GM21619 (cell line): ENCODE data around the gene NRG3.

Experiments used
- ATAC-seq: cut with Tn5 transposase; IDR thresholded peaks from one replicate; pipeline ENCODE4 v1.9.1; 2021; ENCODE audit not compliant: unreplicated experiment

The NRG3 gene

DNA sequence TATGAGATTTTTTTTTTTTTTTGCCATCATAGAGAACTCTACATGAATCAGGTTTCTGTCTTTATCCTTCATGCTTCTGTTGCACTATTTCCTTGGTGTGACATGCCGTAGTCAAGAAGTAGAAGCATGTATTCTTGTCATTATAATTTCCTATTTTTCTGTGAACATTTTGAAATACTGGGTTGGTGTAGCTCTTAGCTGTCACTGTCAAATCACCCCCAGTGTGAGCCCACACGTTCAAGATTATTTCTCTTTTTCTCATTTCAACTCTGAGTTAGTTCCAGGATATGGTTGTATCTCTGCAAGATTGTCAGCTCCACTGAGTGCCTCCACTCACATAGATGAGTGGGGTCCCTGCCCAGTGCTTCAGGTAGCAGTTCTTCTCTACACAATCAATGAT is 209.5 kb downstream of the NRG3 start:
- no peak for ATAC-seq

DNA sequence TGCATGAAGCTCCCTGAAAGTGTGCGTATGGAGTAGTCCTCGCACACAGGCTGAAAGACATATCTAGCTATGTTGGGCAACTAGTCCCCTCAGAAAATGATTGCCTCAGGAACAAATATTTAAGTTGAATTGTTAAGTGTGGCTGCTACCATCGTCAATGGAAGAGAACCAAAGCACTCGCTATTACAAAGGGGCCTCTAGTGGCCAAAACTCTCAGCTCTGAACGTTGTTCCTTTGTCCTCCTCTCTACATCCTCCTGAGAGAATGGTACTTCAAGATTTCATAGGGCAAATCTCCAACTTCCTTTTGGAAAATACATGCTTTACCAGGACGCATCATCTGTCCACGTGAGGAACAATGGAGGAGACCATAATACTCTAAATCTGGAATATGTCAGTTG is 209.9 kb downstream of the NRG3 start:
- no peak for ATAC-seq

DNA sequence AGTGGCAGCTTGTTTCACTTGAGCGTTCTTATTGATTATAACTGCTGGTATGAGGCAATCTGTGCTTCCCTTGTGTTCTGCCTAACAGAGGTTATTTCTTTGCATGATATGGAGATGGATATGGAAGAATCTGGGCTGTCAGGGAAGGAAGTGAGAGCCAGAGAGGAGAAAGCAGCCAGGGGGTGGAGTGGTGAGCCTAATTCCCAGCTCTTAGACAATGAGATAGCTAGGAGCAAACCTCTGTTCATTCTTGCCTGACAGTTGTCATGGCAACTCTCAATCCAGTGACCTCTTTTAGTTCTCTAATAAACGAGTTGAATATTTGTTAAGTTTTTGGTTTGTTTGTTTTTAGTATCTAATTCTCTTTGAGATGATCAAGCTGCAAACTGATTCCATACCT is 214.3 kb downstream of the NRG3 start:
- no peak for ATAC-seq

DNA sequence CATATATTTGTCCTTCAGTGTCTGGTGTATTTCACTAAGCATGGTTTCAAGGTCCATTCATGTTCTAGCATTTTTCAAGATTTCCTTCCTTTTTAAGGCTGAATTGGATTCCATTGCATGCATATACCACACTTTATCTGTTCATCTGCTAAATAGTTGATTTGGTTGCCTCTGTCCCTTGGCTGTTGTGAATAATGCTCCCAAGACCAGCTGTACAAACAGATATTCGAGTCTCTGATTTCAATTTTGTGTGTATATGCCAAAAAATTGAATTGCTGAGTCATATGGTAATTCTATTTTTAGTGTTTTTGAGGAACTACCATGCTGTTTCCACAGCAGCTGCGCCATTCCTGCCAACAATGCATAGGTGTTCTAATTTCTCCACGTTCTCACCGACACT is 216.4 kb downstream of the NRG3 start:
- ATAC-seq: no peak

DNA sequence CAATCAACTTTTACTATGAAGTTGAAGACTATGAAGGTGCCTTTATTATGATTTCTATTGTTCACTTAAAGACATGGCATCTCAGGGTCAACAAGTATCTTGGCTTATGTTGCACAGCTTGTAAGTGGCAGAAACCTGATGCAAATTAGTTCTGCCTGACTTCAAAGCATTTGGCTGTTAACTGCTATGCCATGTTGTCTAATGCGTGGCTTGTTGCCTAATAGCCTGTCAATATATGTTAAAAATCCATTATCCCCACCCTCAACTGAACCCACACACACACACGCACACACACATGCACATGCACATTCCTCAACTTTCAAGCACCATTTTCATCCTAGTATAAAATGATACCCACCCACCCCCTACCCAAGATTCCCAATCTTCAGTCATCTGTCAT is 217.1 kb downstream of the NRG3 start:
- ATAC-seq: no peak

DNA sequence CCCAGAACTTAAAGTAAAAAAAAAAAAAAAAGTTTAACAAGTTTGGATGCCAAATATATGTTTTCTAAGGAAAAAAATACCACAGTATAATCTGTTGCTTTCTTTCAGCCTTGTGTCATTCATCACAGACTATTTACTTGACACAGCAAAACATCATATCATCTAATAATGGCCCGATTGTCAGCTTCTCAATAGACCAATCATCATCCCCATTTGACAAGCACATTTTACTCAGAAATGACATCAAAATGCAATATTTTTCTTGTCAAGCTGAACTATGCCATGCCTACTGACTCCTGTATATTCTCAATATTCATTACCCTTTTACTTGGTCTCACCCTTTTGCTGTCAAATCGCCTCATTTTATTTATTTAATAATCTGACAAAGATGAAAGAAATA is 249.7 kb downstream of the NRG3 start:
- ATAC-seq: no peak

DNA sequence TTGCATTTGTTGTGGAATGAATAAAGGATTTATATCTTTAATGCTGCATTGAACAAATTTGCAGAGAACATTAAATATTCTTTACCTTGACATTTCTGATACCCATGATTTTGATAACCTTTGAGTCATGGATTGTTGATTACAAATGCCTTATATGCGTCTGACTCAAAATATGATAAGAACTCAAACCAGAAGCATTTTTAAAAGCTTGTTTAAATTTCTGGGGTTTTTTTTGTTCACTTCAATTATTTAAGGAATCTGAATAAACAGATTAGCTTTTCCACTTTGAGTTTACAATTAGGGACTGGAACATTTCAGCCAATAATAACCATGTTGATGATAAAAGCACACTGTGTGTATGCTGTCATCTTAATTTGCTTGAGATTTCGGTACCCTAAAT is 253.5 kb downstream of the NRG3 start:
- no peak for ATAC-seq

DNA sequence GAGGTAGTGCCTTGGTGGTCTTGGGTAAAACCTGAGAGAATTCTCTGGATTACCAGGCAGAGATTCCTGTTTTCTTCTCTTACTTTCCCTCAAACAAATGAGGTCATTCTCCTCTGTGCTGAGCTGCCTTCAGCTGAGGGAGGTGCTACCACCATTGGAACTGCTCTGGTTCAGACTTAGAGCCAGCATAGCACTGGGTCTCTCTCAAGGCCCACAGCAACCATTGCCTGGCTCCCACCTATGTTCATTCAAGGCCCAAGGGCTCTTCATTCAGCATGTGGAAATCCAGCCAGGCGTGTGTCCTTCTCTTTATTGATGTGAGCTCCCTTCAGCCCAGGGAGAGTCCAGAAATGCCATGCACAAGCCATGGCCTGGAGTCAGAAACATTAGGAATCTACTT is 261.1 kb downstream of the NRG3 start:
- no peak for ATAC-seq

DNA sequence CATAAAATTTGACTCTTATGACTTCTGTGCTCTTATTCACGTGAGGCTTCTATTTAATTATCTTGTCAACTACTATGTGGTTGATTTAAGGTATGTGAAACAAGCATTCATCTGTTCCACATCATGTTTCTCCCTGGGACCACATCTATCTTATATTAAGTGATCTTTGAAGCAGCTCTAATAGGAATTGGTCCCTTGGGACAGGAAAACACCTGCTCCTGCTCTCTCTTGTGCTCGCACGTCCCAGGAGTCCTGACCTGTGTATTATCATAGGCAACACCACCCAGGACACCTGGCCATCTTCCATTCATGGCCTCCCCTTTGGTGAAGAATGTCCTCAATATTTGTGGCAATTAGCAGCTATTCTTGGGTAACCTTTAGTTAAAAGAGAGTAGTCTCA is 269.2 kb downstream of the NRG3 start:
- no peak for ATAC-seq

DNA sequence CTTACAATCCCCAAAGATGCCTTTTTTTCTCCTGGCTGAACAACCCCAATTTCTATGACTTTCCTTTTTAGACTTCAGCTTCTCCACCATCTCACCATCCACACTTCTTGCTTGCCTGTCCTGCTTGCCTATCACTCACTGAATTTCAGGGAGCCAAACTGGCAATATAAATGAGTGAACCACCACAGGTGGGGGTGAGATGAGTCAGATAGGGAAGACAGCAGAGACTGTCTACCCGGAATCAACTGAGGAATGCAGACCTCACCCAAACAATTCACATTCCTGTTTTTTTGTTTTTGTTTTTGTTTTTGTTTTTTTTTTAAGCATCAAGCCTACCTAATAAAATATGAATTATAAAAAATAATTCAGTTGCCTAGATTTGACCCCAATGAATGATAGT is 273.8 kb downstream of the NRG3 start:
- ATAC-seq: no peak

DNA sequence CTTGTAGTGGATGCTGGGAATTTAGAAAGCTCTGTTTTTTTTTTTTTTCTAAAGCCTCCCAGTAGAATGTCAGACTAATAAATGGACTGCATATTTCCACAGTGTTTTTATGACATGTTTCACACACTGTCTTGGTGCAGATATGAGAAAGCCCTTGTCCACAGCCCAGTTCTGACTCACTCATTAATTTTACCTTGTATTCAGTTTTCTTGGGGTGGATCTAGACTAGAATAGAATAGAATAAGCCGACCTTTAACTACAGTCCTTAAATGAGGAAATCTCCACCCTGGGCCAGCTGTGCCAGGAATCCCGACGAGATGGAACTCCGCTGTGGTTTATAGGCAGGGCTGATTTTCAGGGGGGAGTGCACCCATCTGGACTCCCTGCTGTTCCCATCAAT is 274.7 kb downstream of the NRG3 start:
- ATAC-seq: no peak

DNA sequence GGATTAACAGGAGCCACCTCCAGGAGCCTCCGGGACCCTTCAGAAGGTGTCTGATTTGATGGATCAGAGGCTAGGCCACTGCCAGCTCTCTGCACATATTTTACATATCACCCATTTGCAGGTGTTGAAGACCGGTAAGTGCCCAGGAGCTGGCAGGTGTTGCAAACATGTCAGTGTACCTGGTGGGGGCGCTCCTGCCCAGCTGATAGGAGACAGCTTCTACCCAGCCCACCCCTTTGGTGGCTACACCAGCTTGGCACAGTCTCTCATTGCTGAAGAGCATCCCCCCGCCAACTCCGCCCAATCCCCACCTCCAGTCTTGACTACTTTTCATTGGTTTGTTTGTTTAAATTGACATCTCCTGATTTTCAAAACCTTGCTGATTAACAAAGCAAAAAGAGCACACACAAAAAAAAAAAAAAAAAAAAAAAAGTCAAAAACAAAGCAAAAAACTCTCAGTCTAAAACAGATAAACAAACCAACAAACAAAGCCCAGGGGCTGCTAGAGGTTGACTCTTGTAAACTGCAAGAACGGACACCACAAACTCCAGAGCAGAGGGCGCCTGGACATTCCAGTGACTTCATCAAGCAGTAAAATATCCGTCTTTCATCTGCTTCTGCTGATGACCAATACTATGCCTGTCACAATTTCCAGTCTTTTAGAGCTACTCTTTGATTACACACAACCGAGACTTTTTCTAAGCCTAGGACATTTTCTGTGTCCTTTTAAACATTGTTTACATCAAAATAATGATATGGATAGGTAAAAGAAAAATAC is 275.3 kb downstream of the NRG3 start:
- no peak for ATAC-seq

DNA sequence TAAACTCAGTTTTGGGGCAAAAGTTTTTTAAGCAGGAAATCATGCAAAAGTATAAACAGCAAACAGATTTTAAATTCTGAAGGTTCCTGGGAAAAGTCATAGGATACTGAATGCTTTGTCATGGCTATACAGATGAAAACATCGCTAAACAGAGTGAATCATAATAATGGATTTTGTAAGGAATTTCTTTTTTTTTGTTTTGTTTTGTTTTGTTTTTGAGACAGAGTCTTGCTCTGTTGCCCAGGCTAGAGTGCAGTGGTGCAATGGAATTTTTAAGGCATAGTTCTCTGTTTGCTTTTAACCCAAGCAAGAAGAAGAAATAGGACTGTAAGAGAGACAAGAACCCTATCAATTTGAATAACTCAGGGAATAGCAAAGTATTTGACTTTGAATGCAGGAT is 285.3 kb downstream of the NRG3 start:
- ATAC-seq: no peak

DNA sequence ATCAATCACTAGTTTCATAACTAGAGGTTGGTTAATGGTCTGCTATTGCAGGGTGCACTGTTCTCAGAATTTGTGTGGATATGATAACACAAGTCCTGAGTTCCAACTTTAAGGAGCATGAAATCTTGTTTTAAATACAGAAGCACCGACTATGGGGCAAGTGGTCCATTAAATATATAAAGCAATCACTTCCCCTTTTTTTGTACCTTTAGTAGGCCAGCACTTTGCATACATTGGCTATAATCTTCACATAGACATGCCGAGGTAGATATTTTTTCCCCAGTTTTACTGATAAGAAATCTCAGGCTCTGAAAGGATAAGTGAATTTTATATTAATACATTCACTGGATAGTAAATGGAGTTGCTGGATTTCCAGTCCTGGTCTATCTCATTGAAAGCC is 286.3 kb downstream of the NRG3 start:
- no peak for ATAC-seq

DNA sequence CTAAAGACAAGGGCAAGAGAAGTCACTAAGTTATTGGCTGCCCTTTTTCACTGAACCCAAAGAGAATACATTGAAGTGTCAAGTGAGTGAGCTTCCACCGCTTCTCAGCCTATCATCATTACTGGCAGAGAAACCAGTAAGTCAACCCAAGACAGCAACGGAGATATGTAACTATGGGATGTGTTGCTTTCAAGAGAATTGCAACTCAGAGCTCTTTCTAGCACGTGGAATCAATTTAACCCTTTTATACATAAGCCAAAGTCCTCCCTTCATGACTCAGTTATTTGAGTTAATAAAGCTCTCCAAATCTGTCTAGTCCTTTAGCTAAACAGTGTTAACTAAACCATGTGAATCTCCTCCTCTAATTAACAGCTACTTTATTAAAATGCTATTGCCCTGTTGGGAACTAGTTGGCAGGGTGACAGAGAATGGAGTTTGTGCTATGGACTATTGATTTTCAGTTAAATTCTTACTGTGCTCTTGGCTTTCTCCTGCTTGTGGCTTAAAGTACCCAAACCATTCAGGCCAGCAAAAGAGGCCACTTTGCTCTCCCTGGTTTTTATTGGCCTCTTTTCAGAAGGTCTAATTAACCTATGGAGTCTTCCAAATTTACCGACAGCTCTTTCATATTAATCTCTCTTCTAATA is 287.7 kb downstream of the NRG3 start:
- no peak for ATAC-seq

DNA sequence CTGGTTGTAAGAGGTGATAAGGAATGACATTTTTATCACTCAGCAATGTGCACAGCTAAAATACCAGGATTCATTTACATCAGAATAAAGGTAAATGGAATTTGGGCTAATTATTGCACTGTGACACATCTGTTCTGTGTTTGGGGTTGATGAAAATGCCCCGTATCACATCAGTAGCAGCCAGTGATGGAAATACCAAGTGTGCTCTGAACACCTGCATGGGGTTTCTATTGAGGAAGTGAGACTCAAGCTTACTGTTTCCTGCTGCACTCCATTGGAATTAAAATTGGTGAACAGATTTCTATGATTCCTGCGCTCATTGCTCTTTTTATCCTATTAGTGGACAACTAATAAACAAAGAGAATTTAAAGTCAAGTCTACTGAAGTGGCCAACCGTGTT is 296.9 kb downstream of the NRG3 start:
- no peak for ATAC-seq

DNA sequence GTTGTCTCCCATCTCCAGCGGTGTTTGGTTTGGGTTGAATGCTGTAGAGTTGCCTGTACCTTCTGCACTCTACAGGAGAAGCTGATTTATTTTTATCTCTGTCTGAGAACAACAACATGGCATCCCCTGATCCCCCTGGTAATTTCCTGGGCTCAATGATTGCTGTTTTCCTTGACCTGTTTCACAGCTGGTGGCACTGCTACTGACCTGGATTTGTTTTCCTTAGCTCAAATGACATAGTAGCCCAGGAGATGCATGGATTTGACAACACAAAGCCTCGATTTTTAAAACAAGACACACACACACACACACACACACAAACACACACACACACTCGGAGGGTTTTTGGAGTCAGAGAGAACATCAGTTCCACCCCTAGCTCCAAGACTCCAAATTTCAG is 301.6 kb downstream of the NRG3 start:
- no peak for ATAC-seq

DNA sequence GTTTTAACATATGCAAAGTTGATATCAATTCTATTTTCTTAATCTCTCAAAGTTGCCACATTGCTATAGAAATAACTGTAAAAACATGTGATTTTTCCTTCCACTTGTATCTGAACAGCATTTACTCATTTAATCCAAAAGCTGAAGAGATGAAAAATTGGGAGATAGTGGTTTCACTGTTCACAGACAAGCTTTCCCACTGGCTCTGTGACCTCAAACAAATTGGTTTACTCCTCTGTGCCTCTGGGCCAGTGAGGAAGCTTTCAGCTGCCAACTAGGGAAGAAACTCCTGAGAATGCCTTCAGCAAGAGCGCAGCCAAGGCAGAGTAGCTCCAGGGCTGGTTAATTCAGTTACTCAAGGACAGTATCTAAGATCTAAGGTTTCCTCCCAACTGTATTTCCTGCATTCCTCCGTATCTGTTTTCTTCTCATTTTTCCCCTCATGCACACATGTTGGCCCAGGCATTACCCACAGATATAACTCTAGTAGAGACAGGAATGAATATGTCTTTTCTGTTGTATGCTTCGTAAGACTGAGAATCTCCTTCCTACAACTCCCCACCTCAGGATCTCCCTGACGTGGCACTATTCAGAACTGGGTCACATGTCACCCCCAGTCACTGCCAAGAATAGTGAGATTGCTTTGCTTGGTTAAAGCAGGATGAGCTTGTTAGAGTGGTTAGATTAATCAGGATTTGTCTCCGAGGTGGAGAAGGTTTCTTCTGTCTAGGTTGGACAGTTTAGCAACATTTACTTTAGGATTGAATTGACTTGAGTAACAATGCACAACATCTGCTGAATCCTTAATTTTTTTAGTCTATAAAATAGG is 315.7 kb downstream of the NRG3 start:
- ATAC-seq: no peak

DNA sequence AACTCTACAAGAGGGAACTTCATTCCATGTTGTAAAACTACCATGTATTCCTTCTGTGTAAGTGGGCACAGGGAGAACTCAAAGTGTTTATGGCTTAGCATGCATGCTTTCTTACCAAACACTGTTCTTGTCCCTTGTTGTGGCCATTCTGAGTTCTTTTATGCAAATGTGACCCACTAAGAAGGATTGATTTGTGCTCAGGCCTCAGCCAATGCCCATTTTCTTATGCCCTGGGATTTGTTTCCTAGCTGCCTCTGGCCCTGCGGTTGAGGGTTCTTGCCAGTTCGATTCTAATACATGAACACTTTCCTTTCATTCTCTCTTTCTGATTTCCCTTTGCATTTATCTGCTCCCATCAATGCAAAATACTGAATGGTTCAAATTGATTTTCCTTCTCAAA is 316.7 kb downstream of the NRG3 start:
- ATAC-seq: no peak

DNA sequence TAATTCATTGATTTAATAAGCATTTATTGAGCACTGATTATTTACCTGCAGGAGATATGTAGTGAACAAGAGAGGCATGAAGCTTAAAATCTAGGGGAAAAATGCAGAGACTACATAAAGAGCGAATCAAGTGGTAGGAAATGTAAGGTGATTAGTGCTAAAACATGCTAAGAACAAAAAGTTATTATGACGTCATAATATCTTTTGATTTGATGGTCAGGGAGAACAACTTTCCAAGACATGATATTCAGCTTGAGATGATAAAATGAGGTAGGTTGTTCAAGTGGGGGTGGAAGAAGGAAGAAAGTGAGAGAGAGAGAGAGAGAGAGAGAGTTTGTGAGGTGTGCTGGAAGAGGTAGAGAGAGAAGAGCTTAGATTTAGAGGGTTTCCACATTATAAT is 317.7 kb downstream of the NRG3 start:
- no peak for ATAC-seq

DNA sequence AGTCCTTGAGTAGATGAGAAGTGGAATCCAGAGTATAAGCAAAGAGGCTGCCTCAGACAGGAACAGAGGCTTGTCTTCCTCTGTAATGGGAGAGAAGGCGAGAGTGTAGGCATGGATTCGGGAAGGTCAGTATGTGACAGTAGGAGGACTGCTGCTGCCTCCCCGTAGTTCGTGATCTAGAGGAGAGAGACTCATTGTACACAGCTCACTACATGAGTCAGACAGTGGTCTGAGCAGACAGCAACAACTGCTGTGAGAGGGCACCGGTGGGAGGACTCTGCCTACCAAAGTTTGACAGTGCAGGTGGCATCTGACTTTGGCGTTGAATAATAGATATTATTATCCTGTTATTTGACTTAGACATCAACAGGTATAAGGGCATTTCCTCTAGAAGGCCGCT is 319.4 kb downstream of the NRG3 start:
- no peak for ATAC-seq

DNA sequence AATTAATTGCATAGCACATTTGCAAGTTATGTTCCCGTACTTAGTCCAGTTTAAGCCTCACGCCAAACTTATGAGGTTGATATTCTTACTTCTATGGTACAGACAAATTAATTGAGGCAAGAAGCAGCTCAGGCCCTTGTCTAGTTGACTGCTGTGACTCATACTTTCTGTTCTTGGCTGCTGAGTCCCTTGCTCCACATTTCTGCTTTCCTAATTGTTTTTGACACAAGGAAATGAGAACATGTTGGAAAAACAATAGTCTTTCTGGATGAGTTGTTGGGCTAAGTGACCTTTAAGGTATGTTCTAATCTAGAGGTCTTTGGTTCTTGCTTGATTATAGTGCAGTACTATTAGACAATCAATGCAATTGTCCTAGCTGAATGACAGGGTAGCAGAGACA is 331.8 kb downstream of the NRG3 start:
- ATAC-seq: no peak
